ENCODE measurements around the gene PYGB.

Gene PYGB

GRCh38 chr20:25215521-25215920, 32.4 kb upstream of the PYGB start:
- in situ Hi-C loops (cut with MboI; ENCODE audit: low sequenced_read_pairs): no loop called here

GRCh38 chr20:25216199-25216945, 31.5 kb upstream of the PYGB start:
- in situ Hi-C loops (cut with MboI; ENCODE audit: low sequenced_read_pairs): no loop called here

DNA sequence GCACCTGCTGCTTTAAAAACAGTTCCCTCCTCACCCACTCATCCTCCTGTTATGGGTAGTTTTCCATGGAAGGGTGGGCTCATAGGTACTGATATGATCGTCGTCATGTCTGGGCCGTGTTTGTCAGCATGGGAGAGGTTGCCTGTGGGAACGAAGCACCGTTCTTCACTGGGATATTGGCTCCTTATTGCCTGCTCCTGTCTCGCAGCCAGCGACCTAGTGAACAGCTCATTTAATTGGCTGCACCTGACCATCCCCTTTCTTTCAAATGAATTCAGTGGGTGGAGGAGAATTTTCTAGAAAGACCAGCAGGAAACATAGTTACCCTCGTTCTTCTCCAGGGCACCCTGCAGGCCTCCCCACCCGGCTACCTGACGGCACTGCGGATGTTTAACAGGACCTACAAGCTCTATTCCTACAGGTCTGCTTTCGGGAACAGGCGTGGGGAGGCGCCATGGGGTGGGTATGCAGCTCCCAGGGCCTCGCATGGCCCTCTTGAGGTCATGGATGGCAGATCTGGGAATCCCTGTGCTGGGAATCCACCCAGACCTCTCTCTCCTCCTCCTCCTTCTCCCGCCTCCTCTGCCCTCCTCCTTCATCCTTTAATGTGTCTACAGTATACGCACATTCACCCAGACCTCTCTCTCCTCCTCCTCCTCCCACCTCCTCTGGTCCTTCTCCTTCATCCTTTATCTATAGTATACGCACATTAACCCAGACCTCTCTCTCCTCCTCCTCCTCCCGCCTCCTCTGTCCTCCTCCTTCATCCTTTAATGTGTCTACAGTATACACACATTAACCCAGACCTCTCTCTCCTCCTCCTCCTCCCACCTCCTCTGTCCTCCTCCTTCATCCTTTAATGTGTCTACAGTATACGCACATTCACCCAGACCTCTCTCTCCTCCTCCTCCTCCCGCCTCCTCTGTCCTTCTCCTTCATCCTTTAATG, 30.4 kb upstream of the PYGB start:
- in situ Hi-C loops (cut with MboI; ENCODE audit: low sequenced_read_pairs): no loop called here

GRCh38 chr20:25218109-25218486, 29.8 kb upstream of the PYGB start:
- in situ Hi-C loops (cut with MboI; ENCODE audit: low sequenced_read_pairs): no loop called here

DNA sequence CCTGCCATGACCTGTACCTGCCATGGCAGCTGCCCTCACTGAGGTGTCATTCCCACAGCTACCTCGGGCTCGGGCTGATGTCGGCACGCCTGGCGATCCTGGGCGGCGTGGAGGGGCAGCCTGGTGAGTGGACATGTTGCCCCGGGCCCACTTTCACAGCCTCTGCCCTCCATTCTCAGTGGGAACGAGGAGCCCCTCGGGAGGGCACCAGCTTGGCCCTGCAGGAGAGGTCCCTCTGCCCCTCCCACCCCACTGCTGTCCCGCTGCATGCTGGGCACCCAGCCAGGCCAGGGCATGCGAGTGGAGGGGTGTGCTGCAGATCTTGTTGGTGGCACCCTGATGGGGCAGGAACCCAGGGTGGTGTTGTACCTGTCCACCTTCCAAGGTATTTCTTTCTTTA, 29.4 kb upstream of the PYGB start:
- in situ Hi-C loops (cut with MboI; ENCODE audit: low sequenced_read_pairs): no loop called here

DNA sequence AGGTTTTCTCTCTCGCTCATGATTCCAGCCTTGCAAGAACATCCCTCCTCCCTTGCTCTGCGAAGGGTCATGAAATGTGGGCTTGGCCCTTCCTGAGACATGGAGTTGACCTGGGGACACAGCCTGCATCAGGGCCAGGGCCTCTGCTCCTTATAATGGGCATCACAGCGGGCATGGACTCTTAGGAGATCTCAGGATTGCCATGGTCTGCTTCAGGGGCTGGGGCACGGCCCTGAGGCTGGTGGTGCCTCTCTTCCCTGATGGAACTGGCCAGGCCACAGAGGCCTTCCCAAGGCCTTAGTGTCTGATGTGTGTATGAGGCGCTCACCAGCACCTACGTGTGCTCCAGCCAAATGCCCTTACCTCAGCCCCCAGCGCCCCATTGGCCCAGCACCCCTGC, 28.5 kb upstream of the PYGB start:
- in situ Hi-C loops (cut with MboI; ENCODE audit: low sequenced_read_pairs): no loop called here

- in situ Hi-C loops (cut with MboI; ENCODE audit: low sequenced_read_pairs): no loop called here
Measured at GRCh38 chr20:25220021-25220730, 27.7 kb upstream of the PYGB start.

- in situ Hi-C loops (cut with MboI; ENCODE audit: low sequenced_read_pairs): no loop called here
Measured at GRCh38 chr20:25220810-25221591, 26.9 kb upstream of the PYGB start.

DNA sequence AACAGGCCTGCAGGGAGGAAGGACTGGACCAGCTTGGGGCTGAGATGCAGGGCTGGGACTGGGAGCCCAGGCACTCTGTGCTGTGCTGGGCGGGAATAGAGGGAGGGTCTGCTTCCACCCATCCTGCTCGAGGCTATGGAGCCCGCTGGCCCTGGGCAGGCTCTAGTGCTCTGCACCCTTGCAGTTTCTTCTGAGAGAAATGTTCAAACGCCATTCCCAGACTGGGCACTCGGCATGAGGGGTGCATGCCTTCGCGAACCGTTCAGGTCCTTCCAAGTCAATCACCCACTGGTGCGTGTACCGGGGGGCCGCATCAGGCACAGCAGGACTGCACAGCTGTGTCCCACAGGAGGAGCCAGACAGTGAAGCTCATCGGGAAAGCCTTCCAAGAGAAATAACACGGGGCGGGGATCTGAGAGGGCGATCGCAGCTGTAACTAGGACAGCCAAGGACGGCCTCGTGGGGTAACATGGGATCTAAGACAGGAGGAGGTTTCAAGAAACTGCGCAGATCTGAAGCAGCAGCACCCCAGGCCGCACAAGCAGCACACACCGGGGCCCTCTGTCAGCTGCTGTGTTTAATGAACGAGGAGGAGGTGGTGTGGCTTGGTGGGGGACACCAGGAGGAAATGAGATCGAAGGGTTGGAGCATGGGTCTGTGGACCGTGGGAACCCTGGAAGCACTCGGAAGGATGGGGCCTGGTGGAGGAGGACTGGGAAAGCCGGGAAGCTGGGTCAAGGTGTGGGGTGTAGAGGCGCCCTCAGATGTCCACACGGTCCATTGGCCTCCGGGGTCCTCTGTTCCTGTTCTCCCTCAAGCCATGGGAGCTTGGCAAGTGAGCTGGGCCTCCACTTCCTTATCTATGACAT, 26.1 kb upstream of the PYGB start:
- in situ Hi-C loops (cut with MboI; ENCODE audit: low sequenced_read_pairs): no loop called here

- in situ Hi-C loops (cut with MboI; ENCODE audit: low sequenced_read_pairs): no loop called here
Measured at GRCh38 chr20:25222461-25223178, 25.3 kb upstream of the PYGB start.

- in situ Hi-C loops (cut with MboI; ENCODE audit: low sequenced_read_pairs): no loop called here
Measured at GRCh38 chr20:25223179-25223661, 24.7 kb upstream of the PYGB start.

DNA sequence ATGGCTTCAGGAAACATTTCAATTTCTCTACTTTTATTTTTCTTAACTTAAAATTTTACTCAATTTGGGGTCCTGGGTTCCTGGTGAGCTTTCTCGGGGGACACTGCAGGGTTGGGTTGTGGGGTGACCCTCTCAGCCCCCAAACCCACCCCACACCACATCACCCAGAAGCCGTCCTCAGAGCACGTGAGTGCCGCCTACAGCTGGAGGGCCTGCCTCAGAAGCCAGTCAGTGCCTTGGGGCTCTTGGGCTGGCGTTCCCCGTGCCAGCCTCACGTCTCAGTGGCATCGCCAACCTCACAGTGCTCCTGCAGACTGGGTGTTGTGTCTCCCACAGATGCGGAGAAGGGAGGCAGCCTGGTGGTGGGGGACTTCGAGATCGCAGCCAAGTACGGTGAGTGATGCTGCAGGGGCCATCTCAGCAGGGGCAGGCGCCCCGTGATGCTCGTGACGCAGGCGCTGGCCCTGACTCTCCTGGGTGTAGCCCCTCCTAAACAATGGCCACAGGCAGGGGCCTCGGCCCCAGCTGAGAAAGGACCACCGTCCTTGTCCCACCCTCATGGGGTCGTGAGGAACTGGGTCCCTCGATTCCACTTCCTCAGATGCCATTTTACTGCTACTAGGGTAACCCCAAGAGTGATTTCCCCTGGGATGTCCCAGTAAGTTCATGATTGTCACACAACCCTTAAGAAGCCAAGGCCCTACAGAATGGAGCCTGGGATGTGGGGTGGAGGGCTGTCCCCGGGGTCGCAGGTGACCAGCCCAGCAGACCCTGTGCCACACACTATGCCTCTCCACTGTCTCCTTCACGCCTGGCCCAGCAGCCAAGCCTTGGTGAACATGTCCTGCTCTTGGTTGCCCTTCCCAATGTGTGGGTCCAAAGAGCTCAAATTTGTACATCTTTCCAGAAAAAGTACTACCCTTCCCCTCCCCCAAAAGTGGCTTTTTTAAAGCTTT, 23.8 kb upstream of the PYGB start:
- in situ Hi-C loops (cut with MboI; ENCODE audit: low sequenced_read_pairs): no loop called here

DNA sequence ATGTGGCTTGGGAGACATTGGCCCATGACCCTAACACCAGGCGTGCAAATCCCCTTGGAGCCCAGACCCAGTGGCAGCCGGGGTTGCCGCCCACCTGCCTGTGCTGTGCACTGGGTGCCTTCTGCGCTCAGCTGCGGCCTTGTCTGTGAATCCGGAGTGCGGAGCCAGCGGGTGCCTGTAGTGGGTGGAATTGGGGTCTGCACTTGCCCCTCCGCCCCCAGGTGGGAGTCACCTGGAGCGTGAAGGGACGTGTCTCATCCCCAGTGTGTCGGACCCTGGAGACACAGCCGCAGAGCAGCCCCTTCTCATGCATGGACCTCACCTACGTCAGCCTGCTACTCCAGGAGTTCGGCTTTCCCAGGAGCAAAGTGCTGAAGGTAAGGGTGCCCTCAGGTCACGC, 22.9 kb upstream of the PYGB start:
- in situ Hi-C loops (cut with MboI; ENCODE audit: low sequenced_read_pairs): no loop called here

- in situ Hi-C loops (cut with MboI; ENCODE audit: low sequenced_read_pairs): no loop called here
Measured at GRCh38 chr20:25225642-25226432, 22.0 kb upstream of the PYGB start.

- in situ Hi-C loops (cut with MboI; ENCODE audit: low sequenced_read_pairs): no loop called here
Measured at GRCh38 chr20:25226433-25227316, 21.2 kb upstream of the PYGB start.

- in situ Hi-C loops (cut with MboI; ENCODE audit: low sequenced_read_pairs): no loop called here
Measured at GRCh38 chr20:25227317-25227831, 20.5 kb upstream of the PYGB start.
